HG03135 (cell line): ENCODE measurements around the gene GSK3B.
"Not testable (repeated sequence)": the region's sequence is repeated elsewhere in the genome, so short reads cannot be mapped to it uniquely, and the experiment has no call there.

Experiments
- ATAC-seq: cut with Tn5 transposase; IDR thresholded peaks from one replicate; pipeline ENCODE4 v1.9.1; 2021; ENCODE audit warnings: mild to moderate bottlenecking, moderate library complexity; ENCODE audit not compliant: unreplicated experiment

Gene GSK3B

GRCh38 chr3:120018299-120018698 lies 75.9 kb downstream of the GSK3B start:
- no peak for ATAC-seq

- ATAC-seq = no peak
Measured at GRCh38 chr3:120017692-120018091, 76.6 kb downstream of the GSK3B start.

GRCh38 chr3:120013481-120013880 lies 80.8 kb downstream of the GSK3B start:
- no peak for ATAC-seq

GRCh38 chr3:120005741-120006140 lies 88.5 kb downstream of the GSK3B start:
- ATAC-seq = not testable (repeated sequence)

GRCh38 chr3:120004008-120004498 lies 90.2 kb downstream of the GSK3B start:
- not testable (repeated sequence) for ATAC-seq

GRCh38 chr3:119998166-119998565 lies 96.1 kb downstream of the GSK3B start:
- no peak for ATAC-seq

- no peak for ATAC-seq
Measured at GRCh38 chr3:119990888-119991287, 103.4 kb downstream of the GSK3B start.

GRCh38 chr3:119989981-119990655 lies 104.1 kb downstream of the GSK3B start:
- ATAC-seq = no peak

GRCh38 chr3:119986812-119987211 lies 107.4 kb downstream of the GSK3B start:
- not testable (repeated sequence) for ATAC-seq

GRCh38 chr3:119981386-119981785 lies 112.9 kb downstream of the GSK3B start:
- ATAC-seq = no peak

GRCh38 chr3:119978554-119979208 lies 115.6 kb downstream of the GSK3B start:
- ATAC-seq = no peak

- ATAC-seq = no peak
Measured at GRCh38 chr3:119977353-119977752, 116.9 kb downstream of the GSK3B start.

GRCh38 chr3:119976214-119976613 lies 118.0 kb downstream of the GSK3B start:
- no peak for ATAC-seq

GRCh38 chr3:119974656-119975055 lies 119.6 kb downstream of the GSK3B start:
- ATAC-seq = no peak

GRCh38 chr3:119973018-119973646 lies 121.1 kb downstream of the GSK3B start:
- ATAC-seq = no peak

GRCh38 chr3:119969759-119970158 lies 124.5 kb downstream of the GSK3B start:
- ATAC-seq = no peak

GRCh38 chr3:119967353-119968006 lies 126.8 kb downstream of the GSK3B start:
- ATAC-seq = no peak

- no peak for ATAC-seq
Measured at GRCh38 chr3:119965692-119966091, 128.6 kb downstream of the GSK3B start.

- ATAC-seq = no peak
Measured at GRCh38 chr3:119964294-119964693, 130.0 kb downstream of the GSK3B start.

GRCh38 chr3:119955972-119956371 lies 138.3 kb downstream of the GSK3B start:
- ATAC-seq = no peak

GRCh38 chr3:119950666-119951325 lies 143.5 kb downstream of the GSK3B start:
- ATAC-seq = no peak
